Tongue (tissue), 2 donors: ENCODE data around the gene NLGN1. TPM values are rescaled to one million over a fixed set of nuclear protein-coding genes. Genes with fewer than 3 reads are reported as not detected.

Experiments
- DNase-seq: peaks from one replicate; pipeline ENCODE4 v3.0.0-alpha.2; 2015
- total RNA-seq: library from RNA; depleted of rRNA; stranded (reverse); fragments of >200 nt; gene quantifications from one replicate; pipeline ENCODE4 v1.2.3, GENCODE V29; 2014

Gene NLGN1
- total RNA-seq, 1 donor from 2014 or later: 12.6 TPM

DNA sequence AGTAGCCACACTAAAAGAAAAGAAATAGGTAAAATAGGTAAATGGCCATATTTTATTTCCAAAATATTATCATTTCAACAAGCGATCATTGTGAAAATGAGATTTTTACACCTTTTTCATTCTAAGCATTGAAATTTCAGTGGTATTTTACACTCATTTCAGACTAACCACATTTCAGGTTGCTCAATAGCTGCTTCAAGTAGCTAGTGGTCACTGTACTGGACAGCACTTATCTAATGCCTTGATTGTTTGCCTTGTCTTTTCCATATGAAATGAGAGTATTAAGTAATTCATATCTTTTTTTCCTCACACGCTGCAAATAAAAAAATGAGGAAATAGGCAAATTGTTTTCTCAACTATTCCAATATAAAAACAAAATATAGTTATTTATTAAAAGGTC is 332.8 kb downstream of the NLGN1 start:
- DNase-seq: no peak

DNA sequence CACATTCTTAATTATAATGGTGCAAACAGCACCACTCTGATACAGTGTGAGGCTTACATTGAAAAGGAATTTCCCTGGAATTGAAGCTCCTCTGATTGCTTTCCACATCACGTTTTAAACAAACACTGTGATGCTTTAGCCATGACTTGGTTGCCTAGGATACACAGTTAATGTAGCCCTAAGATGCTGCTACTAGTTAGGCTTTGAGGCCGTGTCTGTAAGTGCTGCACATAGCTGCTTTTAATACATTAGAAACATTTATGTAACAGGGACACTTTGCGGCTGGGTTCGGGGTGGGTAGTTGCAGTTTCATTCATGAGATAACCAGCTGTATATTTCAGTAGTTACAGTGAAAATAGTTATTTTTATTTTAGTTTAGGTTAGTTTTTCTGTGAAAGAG is 334.7 kb downstream of the NLGN1 start:
- no peak for DNase-seq

DNA sequence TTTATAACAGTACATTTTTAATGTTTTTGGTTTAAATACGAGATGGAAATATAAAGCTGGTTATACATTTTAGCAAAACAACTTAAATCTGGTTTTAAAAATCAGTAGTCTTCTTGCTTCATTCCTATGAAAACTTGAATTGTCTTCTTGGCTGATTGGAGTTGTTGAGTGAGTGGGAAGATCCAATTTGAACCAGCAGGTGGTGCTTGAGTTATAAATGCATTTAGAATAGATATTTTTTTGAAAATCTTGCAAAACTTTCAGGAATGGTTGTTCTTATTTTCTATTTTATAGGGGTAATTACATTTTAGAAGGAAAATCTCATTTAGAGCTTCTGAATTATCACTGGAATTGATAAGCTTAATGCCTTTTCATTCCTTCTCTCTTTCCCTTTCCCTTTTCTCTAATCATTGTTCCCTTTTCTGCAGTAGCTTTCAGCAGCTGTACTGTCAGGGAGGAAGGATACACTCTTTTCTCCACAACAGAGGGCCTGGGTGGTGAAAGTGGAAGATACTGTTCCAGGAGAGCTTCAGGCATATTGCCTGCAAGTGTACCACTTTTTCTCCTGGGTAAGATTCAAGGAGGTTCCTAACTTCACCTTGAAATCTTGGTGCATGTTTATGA is 335.6 kb downstream of the NLGN1 start:
- DNase-seq: peak; percentile 51

DNA sequence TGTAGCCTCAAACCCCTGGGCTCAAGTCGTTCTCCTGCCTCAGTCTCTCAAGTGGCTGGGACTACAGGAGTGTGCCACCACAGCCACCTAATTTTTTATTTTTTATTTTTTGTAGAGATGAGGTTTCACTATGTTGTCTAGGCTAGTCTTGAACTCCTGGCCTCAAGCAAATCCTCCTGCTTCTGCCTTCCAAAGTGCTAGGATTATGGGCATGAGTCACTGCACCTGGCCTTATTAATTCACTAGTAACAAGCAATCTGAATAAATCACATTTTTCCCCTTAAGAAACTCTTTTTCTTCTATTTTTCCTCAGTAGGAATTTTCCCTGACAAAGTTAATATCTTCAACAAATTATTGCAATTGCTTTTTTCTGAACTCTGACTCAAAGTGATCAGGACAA is 336.9 kb downstream of the NLGN1 start:
- no peak for DNase-seq

DNA sequence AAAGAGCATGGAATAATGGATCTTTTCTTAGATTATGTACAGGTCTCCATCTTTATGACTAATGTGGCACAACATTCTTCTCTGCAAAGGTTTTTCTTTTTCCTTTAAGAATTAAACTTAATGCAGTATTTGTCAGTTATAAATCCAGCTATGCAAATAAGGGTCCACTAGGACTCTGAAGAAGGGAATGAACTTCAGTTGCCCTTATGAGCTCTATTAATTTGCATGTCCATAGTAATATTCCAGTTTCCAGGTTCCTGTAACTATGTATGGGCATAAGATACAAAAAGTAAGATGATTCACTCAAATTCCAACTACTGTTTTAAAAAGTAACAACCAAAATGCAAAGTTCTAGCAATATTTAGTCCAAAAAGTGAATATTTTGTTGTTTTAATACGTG is 337.4 kb downstream of the NLGN1 start:
- no peak for DNase-seq

GRCh38 chr3:173735841-173736240 is 338.3 kb downstream of the NLGN1 start:
- DNase-seq: no peak

DNA sequence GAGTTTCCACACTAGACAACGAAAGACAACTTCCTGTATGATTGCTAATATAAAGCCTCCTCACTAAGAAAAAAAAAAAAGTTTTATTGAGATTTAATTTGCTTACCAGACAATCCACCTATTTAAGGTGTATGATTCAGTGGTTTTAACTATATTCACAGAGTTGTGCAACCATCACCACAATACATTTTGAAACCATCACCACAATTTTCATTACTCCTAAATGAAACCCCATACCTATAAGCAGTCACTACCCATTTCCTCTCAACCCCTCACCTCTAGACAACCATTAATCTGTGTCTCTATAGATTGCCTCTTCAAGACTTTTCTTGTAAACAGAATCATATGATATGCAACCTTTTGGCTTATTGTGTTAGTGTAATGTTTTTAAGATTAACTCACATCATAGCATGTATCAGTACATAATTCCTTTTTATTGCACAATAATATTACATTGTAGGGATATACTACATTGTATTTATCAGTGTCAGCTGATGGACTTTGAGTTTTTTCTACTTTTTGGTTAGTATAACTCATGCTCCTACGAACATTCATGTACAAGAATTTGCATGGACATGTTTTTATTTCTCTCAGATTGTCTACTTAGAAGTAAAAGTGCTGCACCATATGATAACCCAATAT is 339.7 kb downstream of the NLGN1 start:
- DNase-seq: no peak

DNA sequence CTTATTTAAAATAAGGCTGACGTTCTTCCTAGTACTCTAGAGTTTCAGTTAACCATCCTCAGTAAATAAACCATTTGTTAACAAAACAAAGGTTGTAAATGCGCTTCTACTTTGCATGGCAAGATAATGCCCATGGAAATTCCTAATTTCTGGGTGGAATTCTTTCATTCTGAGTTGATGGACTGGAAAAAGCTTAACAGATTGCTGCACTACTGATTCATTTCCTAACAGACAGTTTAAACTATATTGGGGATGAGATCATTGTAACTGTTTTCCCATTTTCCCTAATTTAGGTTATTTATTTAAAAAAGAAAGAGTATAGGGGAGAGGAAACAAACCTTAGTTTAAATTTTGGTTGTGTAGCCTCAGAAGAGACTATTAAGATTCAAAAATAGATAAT is 342.2 kb downstream of the NLGN1 start:
- DNase-seq: no peak

- DNase-seq: no peak
Observed at GRCh38 chr3:173742491-173742890, 344.9 kb downstream of the NLGN1 start.

DNA sequence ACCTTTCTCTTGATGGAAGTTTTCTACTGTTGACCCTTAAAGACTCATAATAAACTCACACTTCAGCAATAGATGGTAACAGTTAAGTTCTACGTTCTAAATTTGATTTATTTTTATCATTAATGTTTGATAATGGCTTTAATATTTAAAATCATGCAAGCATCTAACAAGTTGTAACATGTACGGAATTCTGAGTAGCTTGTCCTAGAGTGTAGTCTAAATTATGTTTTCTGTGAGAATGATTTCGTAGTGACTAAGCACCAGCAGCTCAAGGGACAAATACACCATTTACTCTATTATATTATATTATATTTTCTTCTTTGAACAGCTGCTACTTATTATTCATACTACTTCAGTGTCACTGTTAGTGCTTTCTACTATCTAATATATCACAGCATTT is 345.6 kb downstream of the NLGN1 start:
- DNase-seq: no peak

- DNase-seq: no peak
Observed at GRCh38 chr3:173743516-173743915, 346.0 kb downstream of the NLGN1 start.

GRCh38 chr3:173744479-173744878 is 346.9 kb downstream of the NLGN1 start:
- DNase-seq: no peak

GRCh38 chr3:173744895-173745294 is 347.4 kb downstream of the NLGN1 start:
- DNase-seq: no peak

- DNase-seq: no peak
Observed at GRCh38 chr3:173745952-173746682, 348.6 kb downstream of the NLGN1 start.

GRCh38 chr3:173747427-173747826 is 349.9 kb downstream of the NLGN1 start:
- no peak for DNase-seq

- no peak for DNase-seq
Observed at GRCh38 chr3:173748105-173748504, 350.6 kb downstream of the NLGN1 start.

GRCh38 chr3:173750095-173750494 is 352.6 kb downstream of the NLGN1 start:
- DNase-seq: no peak

- no peak for DNase-seq
Observed at GRCh38 chr3:173750591-173750990, 353.0 kb downstream of the NLGN1 start.

GRCh38 chr3:173753593-173753992 is 356.0 kb downstream of the NLGN1 start:
- DNase-seq: no peak

GRCh38 chr3:173755161-173755560 is 357.6 kb downstream of the NLGN1 start:
- no peak for DNase-seq

- DNase-seq: no peak
Observed at GRCh38 chr3:173761161-173761560, 363.6 kb downstream of the NLGN1 start.

DNA sequence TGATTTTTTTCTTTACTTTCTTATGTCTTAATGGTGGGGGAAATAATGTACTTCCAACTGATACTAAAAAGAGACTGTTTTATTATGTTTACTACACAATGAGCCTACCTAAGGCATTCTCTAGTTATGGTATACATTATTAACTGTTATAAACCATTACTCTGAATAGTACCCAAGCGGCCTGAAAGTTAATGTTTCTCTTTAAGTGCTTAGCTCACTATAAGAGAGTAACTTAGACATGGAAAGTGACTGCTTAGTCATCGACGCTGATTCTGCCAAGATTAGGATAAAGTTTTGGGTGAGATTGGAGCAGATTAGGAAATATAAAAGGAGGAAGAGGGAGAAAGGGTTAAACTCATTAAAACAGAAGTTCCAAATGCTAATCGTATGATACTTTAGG is 365.0 kb downstream of the NLGN1 start:
- no peak for DNase-seq

DNA sequence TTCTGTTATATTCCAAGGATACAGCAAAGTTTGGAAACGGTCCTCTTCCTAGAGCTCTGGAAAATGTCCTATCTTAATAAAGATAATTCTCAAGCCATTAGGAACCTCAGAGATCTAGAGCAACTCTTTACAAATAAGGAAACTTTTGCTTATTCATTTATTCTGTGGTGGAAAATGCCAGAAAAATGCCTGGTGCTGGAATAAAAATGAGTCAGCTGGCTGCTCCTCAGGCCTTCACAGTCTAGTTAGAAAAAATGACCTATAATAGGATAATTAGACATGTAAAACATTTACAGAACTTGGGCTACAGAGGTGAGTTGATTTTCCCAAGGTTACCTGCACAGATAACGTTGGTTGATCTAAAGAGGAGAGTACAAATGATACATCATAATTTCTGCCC is 372.5 kb downstream of the NLGN1 start:
- no peak for DNase-seq
